HG03571 (cell line): ENCODE data around the gene RAD51B.
"Not testable (repeated sequence)": the region's sequence is repeated elsewhere in the genome, so short reads cannot be mapped to it uniquely, and the experiment has no call there.

Experiments used
- ATAC-seq: cut with Tn5 transposase; IDR thresholded peaks from one replicate; pipeline ENCODE4 v1.9.1; 2021; ENCODE audit not compliant: unreplicated experiment

The RAD51B gene

DNA sequence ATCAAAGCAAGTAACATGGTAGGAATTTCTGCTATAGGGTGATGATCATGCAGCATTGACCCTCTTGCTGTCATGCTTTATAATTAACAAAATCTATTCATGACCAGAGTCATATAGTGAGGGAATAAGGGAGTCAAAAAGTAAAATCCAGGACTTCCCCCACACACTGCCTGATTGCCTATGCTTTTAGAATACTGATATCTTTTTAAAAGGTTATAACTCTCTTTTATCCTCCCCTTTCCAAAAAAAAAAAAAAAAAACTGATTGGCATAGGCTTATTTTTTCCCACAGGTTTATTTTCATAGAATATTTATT lies 921.9 kb downstream of the RAD51B start:
- no peak for ATAC-seq

DNA sequence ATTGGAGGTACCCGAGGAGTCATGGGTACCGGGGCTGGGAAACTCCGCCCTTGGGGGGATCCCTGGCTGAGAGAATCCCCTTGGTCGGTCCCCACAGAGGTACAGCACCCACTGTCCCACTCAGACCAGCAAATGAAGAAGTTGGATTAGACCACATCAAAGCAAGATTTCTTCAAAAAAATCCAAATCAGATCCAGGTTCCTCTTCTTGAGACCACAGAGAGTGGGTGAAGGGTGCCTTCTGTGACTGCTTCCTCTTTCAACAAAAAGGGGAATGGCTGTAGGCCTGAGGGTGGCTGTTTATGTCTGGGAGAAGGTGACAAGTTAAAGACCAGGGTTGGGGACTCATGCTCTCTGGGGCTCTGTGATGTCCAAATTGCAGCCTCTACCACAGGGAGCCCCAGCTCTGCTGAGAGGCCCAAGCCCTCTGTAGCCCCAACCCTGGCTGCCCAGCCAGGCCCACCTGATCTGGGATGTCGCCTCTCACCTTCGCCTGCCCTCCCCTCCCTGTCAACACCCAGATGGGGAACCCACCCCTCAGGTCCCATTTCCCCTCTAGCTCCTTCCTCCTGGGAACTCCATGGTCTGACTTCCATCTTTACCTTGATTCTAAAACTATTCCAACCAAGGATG lies 922.4 kb downstream of the RAD51B start:
- peak; percentile 80 for ATAC-seq

DNA sequence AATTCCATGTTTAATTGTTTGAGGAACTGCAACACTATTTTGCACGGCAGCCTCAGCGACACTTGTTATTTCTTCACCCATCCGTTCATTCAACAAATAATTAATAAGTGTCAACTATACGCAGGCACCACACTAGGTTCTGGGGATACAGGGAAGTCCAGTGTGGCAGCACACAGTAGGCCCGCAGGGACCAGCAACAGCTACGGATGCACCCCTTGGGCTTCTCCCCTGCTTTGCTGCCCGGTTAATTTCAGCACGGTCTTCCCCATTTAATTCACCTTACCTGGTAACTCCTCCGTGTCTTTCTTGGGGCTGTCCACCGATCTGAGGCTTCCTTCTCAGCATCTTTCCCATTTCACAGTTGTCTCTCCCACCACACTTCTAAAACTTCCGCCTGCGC lies 925.0 kb downstream of the RAD51B start:
- no peak for ATAC-seq

DNA sequence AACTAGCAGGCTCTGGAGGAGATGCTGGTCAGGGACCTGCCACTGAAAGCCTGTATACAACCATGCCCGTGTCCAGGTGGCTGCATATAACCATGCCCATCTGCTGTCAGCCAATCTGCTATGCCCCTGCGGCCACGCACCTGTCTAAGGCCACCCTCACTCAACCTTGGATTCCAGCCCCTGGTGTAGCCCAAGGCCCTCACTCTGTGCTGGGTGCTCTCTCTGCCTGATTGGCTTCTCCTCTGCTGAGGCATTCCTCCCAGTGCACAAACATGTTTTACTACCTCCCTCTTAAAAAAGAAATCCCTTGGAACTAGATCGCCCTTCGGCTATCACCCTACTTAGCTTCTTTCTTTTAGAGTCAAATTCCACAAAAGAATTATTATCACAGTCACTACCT lies 927.8 kb downstream of the RAD51B start:
- no peak for ATAC-seq

DNA sequence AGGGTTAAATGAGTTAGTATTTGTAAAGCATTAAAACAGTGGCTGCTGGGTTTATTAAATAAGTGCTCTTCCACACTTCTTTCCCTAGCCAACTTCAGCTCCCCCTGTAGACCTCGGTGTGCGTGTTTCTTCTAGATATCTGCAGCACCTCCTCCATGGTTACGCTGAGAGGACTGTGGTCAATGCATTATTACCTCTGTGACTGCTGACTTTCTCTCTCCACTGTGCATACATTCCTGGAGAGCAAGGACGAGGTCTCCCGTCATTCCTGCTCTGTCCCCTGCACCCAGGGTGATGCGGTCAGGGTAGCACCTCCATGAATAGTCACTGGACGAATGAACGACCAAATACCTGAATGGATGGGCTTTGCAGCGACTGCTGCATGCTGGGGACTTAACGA lies 928.7 kb downstream of the RAD51B start:
- ATAC-seq = no peak

DNA sequence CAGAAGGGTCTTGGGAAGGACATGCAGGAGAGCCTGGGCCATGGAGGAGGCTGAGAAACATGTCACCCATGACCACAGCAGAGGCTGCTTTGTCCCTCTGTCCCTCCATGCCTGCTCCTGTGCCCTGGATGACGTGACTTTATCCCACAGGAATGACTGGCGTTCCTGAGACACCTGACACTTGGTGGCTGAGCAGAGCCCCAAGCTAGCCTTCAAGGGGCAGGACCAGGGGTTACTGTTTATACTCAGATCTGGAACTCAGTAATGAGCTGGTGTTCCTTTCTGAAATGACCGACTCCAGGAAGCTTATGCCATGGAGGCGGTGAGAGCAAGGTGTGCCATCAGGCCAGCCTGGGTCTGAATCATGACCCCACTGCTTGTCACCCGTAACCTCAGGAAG lies 929.1 kb downstream of the RAD51B start:
- ATAC-seq = no peak

DNA sequence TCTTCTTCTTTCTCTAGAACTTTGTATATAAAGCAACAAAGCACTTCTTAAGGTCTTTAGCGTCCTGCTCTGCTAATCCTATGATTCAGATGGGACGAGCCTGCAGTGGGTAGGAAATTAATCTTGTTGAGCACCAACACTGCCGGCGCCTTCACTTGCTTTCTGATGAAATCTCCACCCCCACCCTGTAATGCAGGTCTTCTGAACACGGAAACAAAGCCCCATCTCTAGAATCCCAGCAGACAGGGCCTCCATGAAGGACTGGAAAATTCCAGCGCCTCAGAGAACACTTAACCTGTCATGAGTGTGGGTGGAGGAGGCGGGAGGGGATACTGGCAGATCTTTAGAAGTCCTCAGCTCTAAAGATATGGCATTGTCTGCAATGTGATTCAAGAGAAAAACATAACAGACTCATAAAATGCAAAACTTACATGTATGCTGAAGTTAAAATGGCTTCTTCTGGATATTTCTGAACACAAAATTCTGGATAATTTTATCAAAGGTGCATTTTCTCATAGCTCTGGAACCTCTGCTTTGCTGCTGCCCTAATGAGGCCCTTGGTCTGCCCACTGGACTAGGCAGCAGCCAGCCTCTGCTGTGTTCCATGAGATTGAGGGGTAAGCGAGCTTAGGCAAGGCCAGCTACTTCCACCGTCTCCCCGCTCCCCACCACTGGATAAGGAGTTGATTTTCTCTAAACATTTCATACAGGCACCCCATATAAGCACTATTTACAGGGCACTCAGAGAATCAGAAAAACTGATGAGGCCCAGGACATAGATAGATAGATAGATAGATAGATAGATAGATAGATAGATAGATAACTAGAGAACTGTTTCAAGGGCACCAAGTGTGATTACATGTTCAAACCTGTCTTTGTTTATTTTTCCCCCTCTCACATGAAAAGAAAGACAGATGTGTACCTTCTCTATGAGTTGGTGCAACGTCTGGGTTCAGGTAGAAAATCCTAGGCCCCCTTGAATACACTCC lies 930.2 kb downstream of the RAD51B start:
- no peak for ATAC-seq

DNA sequence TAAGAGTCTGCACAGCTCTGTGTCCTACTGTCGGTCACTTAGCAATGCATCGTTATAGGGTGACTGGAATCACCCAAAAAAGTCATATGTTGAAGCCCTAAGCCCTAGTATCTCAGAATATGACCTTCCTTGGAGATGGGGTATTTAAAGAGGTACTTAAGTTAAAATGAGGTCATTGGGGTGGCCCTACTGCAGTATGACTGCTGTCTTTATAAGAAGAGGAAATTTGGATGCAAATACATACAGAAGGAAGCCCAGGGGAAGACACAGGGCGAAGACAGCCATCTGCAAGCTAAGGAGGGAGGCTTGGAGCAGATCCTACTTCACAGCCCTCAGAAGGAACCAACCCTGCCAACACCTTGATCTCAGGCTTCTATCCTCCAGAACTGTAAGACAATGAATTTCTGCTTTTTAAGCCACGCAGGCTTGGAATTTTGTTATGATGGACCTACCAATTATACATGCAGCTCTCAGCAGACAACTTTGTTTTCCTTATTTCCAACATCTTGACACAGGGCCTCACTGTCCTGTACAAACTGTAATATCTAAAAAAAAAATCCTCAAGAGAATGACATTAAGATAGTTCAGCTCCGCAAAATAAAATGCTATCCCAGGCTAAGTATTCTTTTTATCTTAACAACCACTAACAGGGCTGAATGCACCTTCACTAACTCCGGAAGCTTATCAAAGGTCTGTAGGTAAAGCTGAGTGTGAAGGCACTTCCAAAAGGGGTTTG lies 932.9 kb downstream of the RAD51B start:
- ATAC-seq = no peak

DNA sequence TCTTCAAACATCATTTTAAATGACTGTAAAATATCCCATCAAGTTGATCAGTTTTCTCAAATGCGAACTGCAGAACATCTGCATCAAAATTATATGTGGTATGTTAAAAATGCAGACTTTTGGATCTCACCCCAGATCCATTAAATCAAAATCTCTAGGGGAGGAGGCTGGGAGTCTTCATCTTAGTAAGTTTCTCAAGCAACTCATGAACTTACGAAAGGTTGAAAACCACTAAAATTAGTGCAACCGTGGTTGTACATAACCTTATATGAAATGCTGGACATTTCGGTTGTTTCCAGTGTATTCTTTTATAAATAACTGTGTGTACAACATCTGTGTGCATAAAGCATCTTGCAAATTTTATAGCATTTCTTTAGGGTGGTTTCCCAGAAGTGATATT lies 934.1 kb downstream of the RAD51B start:
- no peak for ATAC-seq

DNA sequence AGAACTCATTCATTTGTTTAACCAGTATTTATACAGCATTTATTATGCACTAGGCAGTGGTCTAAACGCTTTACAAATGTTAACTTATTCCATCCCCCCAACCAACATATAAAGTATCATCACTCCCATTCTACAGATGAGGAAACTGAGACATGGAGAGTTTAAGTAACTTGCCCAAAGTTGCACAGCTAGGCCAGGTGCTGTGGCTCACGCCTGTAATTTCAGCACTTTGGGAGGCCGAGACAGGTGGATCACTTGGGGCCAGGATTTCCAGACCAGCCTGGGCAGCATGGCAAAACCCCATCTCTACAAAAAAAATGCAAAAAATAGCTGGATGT lies 935.4 kb downstream of the RAD51B start:
- ATAC-seq = no peak

DNA sequence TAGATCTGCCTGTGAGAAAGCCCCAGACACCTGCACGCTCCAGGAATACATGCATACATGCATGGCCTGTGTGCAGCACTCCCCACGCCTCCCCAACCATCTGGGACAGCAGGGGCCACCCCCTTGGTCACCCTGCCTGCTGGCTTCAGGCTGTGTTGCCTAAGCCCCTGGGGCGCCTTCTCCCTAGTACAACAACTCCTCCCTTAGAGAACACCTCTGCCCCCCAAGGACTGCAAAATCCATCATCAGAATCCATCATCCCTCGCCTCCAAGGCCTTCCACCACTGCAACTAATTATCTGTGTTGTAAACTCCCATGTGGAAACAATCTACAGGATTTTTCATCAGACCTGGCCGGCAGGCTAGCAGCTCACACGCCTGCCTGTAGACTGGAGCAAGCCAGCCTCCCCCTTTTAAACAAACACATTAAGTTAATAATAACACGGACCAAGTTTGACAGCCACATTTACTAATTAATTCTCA lies 936.5 kb downstream of the RAD51B start:
- no peak for ATAC-seq

DNA sequence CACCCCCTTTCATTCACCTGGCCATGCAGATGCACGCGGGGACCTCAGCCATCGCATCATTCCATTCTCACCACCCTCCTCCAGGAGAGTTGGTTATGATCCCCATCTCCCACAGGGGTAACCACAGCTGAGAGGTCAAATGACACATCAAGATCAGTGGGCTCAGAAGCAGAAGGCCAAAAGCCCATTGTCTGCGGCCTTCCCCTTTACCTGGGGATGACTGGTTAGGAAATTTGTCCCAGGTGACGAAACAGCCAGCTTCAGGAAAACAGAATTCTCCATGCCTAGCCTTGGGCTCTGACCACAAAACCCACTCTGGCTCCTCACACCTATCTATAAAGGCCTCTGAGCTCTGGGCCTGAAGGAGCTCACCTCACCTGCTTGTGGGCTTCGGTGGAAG lies 937.2 kb downstream of the RAD51B start:
- ATAC-seq = no peak

DNA sequence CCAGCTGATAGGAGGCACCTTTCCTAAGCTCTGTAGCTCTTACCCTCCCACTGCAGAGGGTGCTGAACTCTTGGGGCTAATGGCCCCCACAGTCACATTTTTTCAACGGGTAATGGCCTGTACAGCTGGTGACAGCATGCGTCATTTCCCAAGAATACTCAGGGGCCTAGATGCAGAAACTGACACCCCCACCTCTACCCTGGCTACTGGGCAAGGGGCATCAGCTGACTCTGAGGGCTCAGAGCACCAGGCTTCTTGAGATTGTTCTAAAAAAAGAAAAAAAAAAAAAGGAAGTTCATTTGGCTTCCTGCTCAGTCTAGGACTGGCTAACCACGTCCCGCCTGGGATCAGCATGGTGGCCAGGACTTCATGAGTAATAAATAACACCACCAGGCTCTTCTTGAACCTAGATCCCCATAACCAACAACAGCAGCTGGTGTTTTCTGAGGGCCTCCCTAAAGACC lies 938.1 kb downstream of the RAD51B start:
- ATAC-seq = no peak

DNA sequence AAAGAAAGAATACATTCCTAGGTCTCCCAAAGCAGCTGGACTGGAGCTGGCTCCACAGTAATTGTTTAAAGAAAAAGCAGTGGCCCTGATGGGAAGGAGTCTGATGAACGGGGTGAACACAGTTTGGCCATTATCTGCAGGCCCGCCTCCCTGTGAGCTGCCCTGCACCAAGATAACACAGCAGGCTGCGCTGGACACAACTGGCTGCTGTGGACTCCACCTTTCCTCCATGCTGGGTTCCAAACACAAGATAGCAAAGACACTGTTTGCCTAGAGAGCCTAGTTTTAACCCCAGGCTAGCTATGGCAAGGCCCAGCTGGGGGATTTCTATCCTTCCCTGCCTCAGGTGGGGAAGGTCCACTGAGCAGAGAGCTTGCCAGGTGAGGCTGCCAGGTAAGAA lies 938.7 kb downstream of the RAD51B start:
- no peak for ATAC-seq

DNA sequence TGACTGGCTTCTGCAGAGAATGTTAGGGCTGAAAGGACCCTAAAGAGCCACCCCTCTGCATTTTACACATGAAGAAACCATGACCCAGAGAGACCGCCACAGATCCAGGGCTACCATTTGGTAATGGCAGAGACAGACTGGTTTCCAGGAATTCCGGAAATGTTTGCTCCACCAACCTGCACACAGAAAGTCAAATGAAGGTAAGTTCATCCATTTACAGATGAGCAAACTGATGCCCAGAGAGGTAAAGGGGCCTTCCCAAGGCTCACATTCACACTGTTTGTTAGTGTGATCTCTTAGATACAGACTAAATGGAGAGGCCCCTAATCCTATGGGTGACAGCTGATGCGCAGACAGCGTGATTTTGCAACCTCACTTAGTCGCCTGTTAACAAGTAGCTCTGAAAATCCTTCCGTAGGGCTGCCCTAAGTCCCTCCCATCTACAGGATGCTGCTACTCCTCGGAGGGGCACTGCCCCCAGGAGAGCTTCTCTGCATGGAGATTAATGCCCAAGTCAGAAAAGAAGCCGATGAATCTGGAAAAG lies 939.5 kb downstream of the RAD51B start:
- no peak for ATAC-seq

DNA sequence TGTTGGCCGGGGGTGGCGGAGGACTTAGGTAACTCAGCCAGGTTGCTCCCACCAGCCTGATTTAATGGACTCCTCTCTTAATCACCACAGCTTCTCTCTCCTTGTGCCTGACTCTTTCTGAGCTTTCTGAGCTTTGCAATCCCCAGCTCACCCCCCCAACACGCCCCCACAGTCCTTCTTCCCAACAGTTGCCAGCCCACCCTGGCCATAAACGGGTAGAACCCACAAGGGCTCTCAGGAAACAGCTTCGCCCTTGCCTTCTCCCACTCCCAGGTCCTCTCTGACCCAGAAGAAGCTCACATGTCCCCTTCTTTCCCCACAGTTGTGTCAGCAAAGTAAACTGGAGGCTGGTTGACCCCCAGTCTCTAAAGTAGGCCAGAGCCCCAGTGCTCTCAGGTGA lies 940.4 kb downstream of the RAD51B start:
- ATAC-seq = no peak

DNA sequence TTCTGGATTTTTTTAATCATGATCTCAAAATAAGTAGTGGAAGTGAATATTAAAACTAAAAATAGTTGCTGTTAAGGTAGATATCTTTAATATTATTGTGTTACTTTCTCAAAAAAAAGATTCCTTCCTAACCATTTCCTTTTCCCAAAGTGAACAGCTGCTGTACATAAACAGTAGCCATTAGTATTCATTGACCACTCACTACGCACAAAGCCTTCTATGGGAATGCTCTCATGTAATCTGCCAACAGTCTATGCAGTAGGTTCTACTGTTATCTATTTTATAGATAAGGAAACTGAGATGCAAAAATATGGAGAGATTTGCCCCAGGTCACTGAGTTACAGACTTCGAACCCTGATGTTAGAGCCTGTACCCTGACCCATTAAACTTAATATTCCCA lies 941.2 kb downstream of the RAD51B start:
- no peak for ATAC-seq

DNA sequence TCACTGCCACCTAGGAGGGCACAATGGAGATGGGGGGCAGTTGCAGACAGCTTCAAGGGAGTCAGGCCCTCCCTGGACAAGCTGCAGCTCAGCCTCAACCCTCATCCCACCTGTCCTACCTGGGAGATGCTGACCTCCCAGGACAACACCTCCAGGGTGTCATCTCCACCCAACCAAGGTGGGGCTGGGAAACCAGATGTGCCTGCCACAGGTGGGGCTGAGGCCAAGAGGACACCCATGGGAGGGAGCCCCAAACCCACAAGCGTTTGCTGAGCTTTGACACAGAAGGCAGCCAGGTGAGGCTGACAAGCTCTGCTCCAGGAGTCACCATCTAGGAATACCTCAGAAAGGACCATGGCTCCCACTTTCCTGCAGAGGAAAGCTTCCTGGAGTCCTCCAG lies 941.8 kb downstream of the RAD51B start:
- no peak for ATAC-seq

DNA sequence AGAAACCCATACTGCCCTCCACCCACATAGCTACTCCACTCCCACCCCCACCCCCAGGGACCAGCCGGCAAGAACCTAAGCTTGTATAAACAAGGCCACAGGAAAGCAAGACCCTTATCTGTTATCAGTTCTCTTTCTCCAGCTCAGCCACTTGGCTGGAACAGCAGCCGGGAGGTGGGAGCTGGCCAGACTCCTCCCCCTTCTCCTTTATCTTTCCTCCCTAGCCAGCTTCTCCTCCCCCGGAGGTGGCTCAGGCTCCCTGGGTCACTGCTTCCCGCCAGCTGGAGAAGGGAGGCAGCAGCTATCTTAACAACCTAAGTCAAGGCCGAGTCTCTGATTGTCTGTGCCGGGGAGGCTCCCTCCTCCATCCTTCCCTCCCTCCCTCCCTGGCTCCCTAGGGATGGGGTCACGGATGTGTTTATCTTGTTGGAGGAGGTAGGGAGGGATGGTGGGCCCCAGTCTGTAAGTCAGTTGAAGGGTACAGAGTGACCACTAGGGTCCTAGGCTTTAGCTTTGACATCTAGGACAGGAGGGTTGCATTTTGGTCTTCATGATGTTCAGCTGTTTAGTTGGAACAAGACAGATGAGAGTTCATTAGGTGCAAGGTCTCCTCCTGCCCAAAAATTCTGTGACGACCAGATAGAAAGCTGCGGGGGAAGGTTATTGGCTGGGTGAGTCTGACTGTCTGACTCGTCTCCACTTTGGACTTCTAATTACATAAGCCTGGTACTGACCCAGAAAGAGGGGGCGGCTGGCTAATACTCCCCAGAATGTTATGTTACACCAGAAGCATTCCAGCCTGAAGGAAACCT lies 943.6 kb downstream of the RAD51B start:
- ATAC-seq = no peak

DNA sequence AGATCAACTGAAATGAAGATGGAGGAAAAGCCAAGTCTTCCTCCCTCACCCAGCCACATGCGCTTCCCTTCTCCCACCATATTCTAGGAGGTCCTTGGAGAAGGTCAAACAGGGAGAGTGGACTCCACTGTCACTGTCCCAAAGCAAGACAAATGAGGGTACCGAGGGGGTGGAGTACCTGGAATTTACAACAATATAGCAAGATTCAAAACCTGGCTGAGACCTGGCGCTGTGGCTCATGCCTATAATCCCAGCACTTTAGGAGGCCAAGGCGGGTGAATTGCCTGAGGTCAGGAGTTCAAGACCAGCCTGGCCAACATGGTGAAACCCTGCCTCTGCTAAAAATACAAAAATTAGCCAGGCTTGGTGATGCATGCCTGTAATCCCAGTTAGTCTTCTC lies 944.3 kb downstream of the RAD51B start:
- not testable (repeated sequence) for ATAC-seq
